DND-41 (cell line): ENCODE measurements around the gene ECSCR.

Experiments
- EZH2 ChIP-seq: IDR thresholded peaks from 3 replicates; pipeline ENCODE4 v1.6.1; 2012; ENCODE audit warnings: borderline replicate concordance, low read depth, mild to moderate bottlenecking, moderate library complexity, low read length, inconsistent platforms; ENCODE audit not compliant: severe bottlenecking
- TF ChIP-seq, protein P1 (sequence below): IDR thresholded peaks from 2 replicates; pipeline ENCODE4 v1.5.1; 2012; ENCODE audit warnings: borderline replicate concordance, low read length, moderate library complexity, mild to moderate bottlenecking; ENCODE audit not compliant: poor library complexity, severe bottlenecking; ENCODE audit errors: extremely low read depth

DNA sequence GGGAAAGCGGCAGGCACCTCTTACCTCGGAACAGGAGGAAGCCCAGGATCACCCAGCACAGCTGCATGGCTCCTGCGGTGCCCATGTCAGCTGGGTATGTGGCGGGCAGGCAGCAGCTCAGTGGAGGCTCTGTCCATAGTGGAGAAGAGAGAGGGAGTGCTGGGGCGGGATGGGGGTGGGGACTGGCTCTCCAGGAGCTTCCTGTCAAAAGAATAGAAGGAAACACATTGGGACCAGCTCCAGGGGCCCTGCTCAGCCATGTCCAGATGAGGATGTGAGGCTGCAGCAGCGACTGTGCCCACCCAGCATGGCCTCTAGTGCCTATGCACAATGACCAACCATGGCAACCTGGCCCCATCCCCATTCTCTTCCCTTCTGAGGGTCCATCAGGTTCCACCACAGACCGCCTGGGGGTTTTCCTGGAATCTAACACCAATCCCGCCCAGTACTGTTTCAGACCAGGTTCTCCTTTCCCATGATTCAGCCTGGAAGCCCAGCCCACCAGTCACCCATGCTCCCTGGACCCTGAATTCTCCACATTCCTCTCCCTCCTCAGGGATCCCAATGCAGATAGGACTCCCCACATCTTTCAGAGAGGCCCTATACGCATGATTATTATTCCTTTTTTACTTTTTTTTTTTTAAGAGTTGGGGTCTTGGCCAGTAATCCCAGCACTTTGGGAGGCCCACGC, at the start of gene ECSCR:
- TF ChIP-seq, protein P1, sequence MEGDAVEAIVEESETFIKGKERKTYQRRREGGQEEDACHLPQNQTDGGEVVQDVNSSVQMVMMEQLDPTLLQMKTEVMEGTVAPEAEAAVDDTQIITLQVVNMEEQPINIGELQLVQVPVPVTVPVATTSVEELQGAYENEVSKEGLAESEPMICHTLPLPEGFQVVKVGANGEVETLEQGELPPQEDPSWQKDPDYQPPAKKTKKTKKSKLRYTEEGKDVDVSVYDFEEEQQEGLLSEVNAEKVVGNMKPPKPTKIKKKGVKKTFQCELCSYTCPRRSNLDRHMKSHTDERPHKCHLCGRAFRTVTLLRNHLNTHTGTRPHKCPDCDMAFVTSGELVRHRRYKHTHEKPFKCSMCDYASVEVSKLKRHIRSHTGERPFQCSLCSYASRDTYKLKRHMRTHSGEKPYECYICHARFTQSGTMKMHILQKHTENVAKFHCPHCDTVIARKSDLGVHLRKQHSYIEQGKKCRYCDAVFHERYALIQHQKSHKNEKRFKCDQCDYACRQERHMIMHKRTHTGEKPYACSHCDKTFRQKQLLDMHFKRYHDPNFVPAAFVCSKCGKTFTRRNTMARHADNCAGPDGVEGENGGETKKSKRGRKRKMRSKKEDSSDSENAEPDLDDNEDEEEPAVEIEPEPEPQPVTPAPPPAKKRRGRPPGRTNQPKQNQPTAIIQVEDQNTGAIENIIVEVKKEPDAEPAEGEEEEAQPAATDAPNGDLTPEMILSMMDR = no peak
- no peak for TF ChIP-seq EZH2
